ENCODE results near the gene HSD17B8.

DNA sequence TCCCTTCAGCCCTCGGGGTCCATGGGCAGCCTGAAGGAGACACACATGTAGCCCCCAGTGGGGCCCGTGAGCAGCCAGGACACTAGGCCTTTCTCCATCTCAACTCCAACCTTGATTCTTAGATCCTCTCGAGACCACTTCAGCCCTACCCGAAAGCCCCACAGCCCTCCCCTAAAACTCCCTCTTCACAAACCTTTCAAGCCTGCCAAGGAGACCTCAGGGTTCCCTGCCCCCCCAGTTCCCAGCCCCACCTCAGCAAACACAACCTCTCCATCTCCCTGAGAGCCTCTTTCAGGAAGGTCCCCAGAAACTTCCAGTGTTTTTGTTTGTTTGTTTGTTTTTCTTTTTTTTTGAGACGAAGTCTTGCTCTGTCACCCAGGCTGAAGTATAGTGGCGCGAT is 23.3 kb upstream of the HSD17B8 start:
- TF ChIP-seq TAF1 (IDR thresholded peaks at IDR 0.05; ENCODE audit: borderline replicate concordance, low read depth, low read length) (no peak), TCF12 (IDR thresholded peaks at IDR 0.05) (no peak), RCOR1 (IDR thresholded peaks at IDR 0.05; ENCODE audit: low read length) (no peak), RAD21 (IDR thresholded peaks at IDR 0.05; ENCODE audit: low read length) (no peak), YY1 (IDR thresholded peaks at IDR 0.05; ENCODE audit: low read depth) (no peak), EP300 (IDR thresholded peaks at IDR 0.05; ENCODE audit: borderline replicate concordance in 1 of 2, low read depth in 1 of 2, low read length in 1 of 2) (no peak), NRF1 (IDR thresholded peaks at IDR 0.05; ENCODE audit: low read depth, low read length) (no peak), POLR2AphosphoS5 (IDR thresholded peaks at IDR 0.05; ENCODE audit: low read depth, low read length) (no peak)
- TF ChIP-seq, protein P1, sequence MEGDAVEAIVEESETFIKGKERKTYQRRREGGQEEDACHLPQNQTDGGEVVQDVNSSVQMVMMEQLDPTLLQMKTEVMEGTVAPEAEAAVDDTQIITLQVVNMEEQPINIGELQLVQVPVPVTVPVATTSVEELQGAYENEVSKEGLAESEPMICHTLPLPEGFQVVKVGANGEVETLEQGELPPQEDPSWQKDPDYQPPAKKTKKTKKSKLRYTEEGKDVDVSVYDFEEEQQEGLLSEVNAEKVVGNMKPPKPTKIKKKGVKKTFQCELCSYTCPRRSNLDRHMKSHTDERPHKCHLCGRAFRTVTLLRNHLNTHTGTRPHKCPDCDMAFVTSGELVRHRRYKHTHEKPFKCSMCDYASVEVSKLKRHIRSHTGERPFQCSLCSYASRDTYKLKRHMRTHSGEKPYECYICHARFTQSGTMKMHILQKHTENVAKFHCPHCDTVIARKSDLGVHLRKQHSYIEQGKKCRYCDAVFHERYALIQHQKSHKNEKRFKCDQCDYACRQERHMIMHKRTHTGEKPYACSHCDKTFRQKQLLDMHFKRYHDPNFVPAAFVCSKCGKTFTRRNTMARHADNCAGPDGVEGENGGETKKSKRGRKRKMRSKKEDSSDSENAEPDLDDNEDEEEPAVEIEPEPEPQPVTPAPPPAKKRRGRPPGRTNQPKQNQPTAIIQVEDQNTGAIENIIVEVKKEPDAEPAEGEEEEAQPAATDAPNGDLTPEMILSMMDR (IDR thresholded peaks at IDR 0.05) = no peak
- TF ChIP-seq, protein P2, sequence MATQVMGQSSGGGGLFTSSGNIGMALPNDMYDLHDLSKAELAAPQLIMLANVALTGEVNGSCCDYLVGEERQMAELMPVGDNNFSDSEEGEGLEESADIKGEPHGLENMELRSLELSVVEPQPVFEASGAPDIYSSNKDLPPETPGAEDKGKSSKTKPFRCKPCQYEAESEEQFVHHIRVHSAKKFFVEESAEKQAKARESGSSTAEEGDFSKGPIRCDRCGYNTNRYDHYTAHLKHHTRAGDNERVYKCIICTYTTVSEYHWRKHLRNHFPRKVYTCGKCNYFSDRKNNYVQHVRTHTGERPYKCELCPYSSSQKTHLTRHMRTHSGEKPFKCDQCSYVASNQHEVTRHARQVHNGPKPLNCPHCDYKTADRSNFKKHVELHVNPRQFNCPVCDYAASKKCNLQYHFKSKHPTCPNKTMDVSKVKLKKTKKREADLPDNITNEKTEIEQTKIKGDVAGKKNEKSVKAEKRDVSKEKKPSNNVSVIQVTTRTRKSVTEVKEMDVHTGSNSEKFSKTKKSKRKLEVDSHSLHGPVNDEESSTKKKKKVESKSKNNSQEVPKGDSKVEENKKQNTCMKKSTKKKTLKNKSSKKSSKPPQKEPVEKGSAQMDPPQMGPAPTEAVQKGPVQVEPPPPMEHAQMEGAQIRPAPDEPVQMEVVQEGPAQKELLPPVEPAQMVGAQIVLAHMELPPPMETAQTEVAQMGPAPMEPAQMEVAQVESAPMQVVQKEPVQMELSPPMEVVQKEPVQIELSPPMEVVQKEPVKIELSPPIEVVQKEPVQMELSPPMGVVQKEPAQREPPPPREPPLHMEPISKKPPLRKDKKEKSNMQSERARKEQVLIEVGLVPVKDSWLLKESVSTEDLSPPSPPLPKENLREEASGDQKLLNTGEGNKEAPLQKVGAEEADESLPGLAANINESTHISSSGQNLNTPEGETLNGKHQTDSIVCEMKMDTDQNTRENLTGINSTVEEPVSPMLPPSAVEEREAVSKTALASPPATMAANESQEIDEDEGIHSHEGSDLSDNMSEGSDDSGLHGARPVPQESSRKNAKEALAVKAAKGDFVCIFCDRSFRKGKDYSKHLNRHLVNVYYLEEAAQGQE (IDR thresholded peaks at IDR 0.05; ENCODE audit: low read depth, low read length) = no peak
- TF ChIP-seq, protein P3, sequence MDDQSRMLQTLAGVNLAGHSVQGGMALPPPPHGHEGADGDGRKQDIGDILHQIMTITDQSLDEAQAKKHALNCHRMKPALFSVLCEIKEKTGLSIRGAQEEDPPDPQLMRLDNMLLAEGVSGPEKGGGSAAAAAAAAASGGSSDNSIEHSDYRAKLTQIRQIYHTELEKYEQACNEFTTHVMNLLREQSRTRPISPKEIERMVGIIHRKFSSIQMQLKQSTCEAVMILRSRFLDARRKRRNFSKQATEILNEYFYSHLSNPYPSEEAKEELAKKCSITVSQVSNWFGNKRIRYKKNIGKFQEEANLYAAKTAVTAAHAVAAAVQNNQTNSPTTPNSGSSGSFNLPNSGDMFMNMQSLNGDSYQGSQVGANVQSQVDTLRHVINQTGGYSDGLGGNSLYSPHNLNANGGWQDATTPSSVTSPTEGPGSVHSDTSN (IDR thresholded peaks at IDR 0.05) = no peak
- TF ChIP-seq, protein P4, sequence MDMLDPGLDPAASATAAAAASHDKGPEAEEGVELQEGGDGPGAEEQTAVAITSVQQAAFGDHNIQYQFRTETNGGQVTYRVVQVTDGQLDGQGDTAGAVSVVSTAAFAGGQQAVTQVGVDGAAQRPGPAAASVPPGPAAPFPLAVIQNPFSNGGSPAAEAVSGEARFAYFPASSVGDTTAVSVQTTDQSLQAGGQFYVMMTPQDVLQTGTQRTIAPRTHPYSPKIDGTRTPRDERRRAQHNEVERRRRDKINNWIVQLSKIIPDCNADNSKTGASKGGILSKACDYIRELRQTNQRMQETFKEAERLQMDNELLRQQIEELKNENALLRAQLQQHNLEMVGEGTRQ (IDR thresholded peaks at IDR 0.05; ENCODE audit: borderline replicate concordance, low read depth, low read length) = no peak
- TF ChIP-seq, protein P5, sequence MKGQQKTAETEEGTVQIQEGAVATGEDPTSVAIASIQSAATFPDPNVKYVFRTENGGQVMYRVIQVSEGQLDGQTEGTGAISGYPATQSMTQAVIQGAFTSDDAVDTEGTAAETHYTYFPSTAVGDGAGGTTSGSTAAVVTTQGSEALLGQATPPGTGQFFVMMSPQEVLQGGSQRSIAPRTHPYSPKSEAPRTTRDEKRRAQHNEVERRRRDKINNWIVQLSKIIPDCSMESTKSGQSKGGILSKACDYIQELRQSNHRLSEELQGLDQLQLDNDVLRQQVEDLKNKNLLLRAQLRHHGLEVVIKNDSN (IDR thresholded peaks at IDR 0.05; ENCODE audit: borderline replicate concordance, low read depth) = no peak

Data from SK-N-SH (cell line).